GM12875 (cell line): ENCODE results near the gene ELOVL6.

Experiments
- H3K4me3 ChIP-seq: one replicate; pipeline ENCODE4 v1.5.1; 2011; ENCODE audit warnings: low read depth, low read length, control low read depth
- TF ChIP-seq, protein P1 (sequence below): IDR thresholded peaks from 2 replicates; pipeline ENCODE4 v1.5.1; 2011; ENCODE audit warnings: low read depth, mild to moderate bottlenecking, control low read depth, inconsistent platforms, low read length, moderate library complexity, borderline replicate concordance; ENCODE audit not compliant: insufficient read depth

The ELOVL6 gene

DNA sequence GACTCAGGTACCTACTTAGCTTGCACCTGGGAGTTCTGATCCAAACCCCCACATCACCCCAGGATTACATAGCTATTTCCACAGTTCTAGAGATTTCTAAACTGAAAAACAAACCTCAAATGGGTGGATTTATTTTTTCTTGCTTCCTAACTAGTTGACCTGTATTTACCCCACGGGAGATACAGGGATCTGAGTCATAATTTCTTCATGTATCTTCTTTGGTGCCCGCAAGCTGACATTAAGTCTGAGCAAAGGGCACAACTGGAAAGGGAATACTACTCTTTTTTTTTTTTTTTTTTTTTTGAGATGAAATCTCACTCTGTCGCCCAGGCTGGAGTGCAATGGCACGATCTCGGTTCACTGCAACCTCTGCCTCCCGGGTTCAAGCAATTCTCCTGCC lies 10.0 kb upstream of the ELOVL6 start:
- TF ChIP-seq, protein P1, sequence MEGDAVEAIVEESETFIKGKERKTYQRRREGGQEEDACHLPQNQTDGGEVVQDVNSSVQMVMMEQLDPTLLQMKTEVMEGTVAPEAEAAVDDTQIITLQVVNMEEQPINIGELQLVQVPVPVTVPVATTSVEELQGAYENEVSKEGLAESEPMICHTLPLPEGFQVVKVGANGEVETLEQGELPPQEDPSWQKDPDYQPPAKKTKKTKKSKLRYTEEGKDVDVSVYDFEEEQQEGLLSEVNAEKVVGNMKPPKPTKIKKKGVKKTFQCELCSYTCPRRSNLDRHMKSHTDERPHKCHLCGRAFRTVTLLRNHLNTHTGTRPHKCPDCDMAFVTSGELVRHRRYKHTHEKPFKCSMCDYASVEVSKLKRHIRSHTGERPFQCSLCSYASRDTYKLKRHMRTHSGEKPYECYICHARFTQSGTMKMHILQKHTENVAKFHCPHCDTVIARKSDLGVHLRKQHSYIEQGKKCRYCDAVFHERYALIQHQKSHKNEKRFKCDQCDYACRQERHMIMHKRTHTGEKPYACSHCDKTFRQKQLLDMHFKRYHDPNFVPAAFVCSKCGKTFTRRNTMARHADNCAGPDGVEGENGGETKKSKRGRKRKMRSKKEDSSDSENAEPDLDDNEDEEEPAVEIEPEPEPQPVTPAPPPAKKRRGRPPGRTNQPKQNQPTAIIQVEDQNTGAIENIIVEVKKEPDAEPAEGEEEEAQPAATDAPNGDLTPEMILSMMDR, result no peak
- H3K4me3 ChIP-seq, result no peak overlapping the region

DNA sequence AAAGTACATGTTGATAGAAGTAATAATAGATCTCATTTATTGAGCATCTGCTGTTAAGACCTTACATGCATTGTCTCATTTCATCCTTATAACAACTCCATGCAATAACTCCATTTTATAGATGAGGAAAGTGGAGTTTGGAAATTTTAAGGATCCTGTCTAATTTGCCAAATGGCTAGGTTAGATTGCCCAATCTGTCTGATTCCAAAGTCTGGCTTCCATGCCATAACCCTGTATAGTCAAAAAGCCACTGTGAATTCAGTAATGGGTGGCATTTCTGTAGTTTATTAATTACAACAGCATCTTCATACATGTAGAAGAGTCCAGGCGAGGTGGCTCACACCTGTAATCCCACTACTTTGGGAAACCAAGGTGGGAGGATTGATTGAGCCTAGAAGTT lies 8.8 kb upstream of the ELOVL6 start:
- no peak overlapping the region for H3K4me3 ChIP-seq
- TF ChIP-seq, protein P1, result no peak

DNA sequence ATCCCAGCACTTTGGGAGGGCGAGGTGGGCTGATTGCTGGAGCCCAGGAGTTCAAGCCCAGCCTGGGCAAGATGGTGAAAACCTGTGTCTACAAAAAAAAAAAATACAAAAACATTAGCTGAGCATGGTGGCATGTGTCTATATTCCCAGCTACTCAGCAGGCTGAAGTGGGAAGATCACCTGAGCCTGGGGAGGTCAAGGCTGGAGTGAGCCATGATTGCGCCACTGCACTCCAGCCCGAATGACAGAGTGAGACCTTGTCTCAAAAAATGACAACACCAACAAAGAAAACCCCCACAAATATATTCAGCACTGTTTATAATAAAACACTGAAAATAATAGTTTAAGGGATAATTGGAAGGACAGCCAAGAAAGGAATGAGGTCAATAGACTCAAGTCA lies 3.6 kb upstream of the ELOVL6 start:
- TF ChIP-seq, protein P1, result no peak

DNA sequence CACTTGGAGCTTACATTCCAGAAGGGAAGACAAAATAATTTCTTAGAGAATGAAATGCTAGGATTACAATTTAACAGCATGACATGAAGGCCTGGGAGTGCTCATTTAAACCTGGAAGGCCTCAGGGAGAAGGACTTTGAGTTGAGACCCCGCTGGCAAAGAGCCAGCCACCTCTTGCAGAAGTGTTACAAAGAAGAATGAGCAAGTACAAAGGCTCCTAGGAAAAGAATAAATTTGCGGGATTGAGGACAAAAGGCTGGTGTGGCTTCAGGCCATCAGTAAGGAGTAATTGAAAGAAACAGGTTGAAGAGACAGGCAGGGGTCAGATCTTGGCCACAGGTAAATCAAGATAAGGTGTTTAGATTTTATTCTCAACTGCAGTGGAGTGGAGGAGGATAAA lies 3.1 kb upstream of the ELOVL6 start:
- H3K4me3 ChIP-seq, result no peak overlapping the region
- TF ChIP-seq, protein P1, result no peak

More for the DNA sequence above, 3.6 kb upstream of the ELOVL6 start:
- H3K4me3 ChIP-seq, result no peak overlapping the region

DNA sequence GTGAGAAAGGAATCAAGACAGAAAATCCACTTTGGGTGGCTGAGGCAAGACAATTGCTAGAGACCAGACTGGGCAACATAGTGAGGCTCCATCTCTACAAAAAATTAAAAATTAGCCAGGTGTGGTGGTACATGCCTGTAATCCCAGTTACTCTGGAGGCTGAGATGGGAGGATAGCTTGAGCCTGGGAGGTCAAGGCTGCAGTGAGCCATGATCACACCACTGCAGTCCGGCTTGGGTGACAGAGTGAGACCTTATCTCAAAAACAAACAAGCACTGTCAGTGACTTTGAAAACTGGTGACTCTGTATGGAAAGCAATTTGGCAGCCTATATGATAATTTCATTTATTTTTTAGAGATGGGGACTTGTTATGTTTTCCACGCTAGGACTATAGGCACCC lies 2.3 kb upstream of the ELOVL6 start:
- no peak overlapping the region for H3K4me3 ChIP-seq
- TF ChIP-seq, protein P1, result no peak

DNA sequence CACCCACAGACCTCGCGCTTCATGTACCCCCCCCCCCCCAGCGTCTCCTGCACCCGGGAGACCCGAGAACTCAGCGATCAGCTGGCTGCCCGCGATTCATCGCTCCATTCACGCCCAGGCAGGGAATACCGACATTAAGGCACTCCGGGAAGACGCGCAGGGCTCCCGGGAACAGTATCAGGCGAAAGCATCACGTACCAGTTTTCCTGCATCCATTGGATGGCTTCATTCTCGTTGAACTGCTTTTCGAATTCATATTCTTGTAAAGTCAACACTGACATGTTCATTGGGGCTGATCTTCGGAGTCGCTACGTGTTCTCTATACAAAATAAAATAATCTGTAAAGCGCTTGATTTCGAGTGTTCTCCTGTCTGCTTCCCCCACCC lies 373 bp downstream of the ELOVL6 start:
- TF ChIP-seq, protein P1, result no peak
- H3K4me3 ChIP-seq, result peak overlapping the region; percentile 84

DNA sequence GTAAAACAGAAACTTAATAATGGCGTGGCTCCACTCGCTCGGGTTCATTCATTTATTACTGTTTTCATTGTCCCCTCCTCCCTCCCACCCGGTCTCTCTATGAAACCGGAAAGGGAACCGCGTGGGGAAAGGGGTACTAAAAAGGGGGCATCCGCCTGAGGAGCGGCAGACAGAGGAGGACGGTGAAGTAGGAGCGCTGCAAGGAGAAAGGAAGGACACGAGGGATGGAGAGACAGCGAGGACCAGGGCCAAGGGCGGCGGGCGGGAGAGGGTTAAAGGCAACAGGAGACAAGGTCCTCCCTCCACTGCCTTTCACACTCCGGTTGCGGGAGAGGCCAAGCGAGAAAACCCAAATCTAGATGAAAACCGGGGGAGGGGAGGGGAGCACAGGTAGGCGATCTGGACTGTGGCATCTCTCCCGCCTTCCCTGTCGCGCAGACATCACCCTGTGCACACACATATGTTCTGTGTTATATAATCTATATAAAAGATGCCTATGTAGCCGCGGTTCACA lies 829 bp downstream of the ELOVL6 start:
- H3K4me3 ChIP-seq, result peak overlapping the region; percentile 84
- TF ChIP-seq, protein P1, result no peak
